ENCODE results near the gene PLXNA2.

- TF ChIP-seq POLR2AphosphoS5 (IDR thresholded peaks at IDR 0.05; ENCODE audit: low read depth, low read length) (no peak), POLR2A (IDR thresholded peaks at IDR 0.05; ENCODE audit: low read depth, low read length) (no peak)
Measured at GRCh38 chr1:208178091-208178529, 66.1 kb downstream of the PLXNA2 start.

Data from GM12892 (cell line).